HG03565 (cell line): Measurements from ENCODE around the gene PRIM2.
"Not testable (repeated sequence)": the region's sequence is repeated elsewhere in the genome, so short reads cannot be mapped to it uniquely, and the experiment has no call there.

Experiments
- ATAC-seq: cut with Tn5 transposase; IDR thresholded peaks from one replicate; pipeline ENCODE4 v1.9.1; 2021; ENCODE audit warnings: mild to moderate bottlenecking, moderate library complexity; ENCODE audit not compliant: unreplicated experiment

PRIM2 gene

DNA sequence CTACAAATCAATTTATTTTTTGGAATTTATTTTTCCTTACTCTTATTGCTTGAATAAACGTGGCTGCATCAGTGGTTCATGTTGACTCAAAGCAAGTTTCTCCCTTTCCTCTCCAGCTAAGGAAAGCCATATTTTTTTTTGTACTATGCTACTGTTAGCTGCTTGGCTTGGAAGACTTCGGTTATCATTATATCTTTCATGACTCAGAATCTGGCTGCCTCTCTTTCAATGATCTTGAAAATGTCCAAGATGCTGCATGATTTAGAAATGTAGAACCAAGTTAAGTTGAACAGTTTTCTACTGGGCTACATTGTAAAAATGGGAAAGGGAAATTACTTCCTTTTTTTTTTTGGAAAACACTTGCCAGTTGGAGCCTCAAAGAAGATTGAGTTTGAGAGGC, 44.9 kb downstream of the PRIM2 start:
- ATAC-seq: not testable (repeated sequence)

DNA sequence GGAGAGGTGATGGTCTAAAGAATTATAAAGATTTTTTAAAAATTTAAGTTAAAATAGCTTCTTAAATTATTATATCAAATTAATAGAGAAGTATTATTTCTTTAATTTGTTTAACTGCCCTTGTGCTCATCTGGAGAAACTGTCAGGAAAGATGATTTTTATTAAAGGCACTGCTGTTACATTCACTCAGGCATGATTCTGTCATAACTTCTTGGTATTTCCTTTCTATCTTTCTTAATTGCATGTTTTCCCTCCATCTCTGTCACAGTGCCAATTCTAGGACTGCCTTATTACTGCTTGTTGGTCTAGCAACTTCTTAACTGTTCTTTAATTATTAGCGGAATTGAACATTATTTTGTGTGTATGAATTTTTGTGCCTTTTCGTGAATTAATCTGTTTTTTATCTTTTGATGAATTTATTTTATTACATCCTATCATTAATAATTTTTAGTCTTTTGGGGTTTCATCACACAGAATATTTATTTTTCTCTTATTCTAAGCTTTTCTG, 47.7 kb downstream of the PRIM2 start:
- not testable (repeated sequence) for ATAC-seq

DNA sequence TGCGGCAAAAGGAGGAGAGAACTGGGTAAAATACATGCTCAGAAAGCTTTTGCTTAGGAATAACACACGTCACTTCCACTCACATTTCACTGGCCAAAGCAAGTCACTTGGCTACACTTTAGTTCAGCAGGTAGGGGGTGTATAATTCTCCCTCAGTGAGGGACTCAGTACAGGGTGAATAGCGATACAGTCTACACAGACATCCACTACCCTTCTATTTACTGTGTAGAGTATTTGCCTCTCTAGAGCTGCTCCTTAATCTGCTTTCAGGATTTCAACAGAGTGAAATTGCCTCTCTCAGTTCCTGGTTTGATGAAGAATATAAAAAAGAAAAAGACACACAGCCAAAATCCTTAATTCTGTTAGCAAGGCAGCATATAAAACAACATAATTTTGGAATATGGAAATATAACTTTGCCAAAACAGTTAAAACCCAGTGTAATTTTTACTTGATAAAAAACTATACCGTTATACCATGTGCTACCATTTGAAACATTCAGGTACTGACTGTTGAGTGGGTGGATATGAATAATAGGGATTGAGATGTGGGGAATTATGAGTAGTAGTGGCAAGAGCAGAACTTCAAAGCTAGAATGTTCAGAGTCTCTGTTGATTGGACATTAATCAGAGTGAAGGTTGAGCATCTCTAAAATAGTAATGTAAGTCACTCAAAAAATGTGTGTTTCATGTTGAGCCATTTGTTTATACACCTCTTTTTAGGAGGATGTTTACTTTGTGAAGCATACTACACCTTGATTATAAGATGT, 51.7 kb downstream of the PRIM2 start:
- ATAC-seq: not testable (repeated sequence)

DNA sequence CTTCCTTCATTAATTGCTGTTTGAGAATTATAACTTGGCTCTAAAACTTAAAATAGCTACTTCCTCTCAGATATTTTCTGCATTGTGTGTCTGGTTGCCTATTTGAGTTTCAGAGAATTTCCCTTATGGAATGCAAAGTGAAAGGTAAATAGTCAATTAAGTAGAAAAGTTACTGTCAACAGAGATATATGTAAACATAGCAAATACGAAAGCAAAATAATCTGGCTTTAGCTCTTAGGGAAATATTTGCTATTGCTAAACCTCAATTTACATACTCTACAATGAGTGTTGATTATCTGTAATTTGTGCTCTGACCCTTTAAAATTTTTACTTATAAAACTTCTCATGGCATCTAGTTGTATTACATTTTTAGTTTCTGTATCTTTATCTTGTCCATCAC, 54.3 kb downstream of the PRIM2 start:
- not testable (repeated sequence) for ATAC-seq

DNA sequence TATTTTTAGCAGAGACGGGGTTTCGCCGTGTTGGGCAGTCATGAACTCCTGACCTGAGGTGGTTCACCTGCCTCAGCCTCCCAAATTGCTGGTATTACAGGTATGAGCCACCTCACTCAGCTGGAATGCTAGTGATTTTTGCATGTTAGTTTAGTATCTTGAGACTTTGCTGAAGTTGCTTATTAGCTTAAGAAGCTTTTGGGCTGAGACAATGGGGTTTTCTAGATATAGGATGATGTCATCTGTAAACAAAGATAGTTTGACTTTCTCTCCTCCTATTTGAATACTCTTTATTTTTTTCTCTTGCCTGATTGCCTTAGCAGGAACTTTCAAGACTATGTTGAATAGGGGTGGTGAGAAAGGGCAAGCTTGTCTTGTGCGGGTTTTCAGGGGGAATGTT, 57.3 kb downstream of the PRIM2 start:
- ATAC-seq: not testable (repeated sequence)

DNA sequence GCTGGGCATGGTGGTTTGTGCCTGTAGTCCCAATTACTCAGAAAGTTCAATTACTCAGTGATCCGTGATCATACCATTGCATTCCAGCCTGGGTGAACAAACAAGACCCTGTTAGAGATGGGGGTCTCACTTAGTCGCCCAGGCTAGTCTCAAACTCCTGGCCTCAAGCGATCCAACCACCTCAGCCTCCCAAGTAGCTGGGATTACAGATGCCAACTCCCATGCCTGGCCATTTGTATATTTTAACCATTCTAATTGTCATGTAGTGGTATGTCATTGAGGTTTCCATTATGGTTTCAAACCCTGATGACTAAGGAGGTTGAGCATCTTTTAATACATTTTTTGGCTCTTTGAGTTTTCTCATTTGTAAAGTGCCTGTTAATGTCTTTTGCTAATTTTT, 58.7 kb downstream of the PRIM2 start:
- not testable (repeated sequence) for ATAC-seq

DNA sequence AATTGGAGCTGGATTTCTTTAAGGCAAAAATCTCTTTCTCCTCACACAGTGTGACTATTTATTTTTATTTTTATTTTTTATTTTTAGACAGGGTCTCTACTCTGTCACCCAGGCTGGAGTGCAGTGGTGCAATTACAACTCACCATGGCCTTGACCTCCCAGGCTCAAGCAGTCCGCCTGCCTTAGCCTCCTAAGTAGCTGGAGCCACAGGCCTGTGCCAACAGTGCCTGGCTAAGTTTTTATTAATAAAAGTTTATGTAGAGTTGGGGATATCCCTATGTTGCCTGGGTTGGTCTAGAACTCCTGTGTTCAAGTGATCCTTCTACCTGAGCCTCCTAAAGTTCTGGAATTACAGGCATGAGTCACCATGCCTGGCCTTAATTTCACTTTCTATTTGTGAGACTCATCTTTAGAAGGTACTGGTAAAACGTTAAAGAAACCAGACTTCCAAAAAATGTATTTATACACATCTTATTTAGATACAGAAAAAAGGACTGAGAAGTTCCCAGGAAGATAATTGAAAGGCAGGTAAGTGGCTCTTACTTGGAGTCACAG, 71.7 kb downstream of the PRIM2 start:
- not testable (repeated sequence) for ATAC-seq

DNA sequence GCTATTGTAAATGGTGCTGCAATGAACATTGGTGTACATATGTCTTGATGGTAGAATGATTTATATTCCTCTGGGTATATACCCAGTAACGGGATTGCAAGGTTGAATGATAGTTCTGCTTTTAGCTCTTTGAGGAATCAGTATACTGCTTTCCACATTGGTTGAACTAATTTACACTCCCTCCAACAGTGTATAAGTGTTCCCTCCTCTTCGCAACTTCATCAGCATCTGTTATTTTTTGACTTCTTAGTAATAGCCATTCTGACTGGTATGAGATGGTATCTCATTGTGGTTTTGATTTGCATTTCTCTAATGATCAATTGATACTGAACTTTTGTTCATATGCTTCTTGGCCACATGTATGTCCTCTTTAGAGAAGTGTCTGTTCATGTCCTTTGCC, 73.4 kb downstream of the PRIM2 start:
- not testable (repeated sequence) for ATAC-seq

DNA sequence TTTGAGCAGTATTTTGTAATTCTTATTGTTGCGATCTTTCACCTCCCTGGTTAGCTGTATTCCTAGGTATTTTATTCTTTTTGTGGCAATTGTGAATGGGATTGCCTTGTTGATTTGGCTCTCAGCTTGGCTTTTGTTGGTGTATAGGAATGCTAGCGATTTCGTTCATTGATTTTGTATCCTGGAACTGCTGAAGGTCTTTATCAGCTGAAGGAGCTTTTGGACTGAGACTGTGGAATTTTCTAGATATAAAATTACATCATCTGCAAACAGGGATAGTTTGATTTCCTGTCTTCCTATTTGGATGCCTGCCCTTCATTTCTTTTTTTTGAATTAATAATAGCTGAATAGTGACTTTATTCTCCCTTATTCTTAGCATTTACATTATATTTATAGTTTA, 74.6 kb downstream of the PRIM2 start:
- ATAC-seq: not testable (repeated sequence)

DNA sequence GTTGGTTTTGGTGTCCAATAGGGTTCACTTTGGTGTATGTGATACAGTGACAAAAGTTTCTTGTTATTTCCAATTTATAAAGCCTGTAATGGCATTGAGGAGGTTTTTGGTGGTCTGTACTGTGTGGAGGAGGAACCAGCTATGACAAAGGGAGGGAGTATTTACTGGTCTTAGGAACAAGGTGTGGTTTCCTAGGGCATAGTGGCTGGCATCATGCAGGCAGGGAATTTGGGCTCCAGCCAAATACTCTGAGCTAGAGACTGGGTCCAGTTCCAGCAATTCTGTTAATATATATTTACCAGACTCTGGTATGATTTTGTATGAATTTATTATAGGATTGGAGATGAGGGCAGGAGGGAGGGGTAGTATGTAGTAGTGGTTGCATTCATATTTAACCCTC, 101.9 kb downstream of the PRIM2 start:
- not testable (repeated sequence) for ATAC-seq

DNA sequence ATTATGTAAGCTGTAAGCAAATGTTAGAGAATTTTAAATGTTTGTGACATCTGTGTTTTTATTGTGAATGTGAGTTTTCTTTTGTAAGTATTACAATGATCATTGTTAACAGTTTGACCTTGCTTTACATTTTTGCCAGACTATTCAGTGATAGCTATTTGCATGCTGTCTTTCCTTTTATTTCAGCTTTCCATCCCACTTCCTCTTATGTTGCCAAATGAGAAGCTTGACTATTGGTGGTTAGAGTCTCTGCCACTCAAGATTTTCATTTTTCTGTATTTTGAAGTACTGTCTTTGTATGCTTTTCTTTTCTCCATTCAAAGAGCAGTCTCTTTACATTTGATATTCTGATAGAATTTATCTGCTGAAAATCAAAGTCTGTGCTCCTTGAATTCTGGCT, 104.1 kb downstream of the PRIM2 start:
- ATAC-seq: peak; percentile 50

DNA sequence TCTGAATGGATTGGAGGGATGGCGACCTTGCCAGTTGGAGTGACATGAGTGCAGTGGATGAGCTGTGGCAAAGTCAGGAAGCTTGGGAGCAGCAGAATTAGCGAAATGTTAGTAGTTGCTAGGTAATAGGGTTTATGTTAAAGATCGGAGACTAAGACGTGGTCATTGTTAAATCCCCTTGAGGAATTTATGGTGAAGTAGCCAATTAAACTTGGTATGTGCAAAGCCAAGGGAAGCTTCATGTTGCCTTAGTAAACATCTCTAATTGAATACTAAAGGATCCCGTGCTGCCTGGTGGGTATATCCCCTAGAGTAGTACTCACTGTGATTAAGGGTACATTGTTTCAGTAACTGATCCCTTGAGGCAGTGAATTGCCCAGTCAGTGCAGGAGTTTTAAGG, 106.0 kb downstream of the PRIM2 start:
- no peak for ATAC-seq

DNA sequence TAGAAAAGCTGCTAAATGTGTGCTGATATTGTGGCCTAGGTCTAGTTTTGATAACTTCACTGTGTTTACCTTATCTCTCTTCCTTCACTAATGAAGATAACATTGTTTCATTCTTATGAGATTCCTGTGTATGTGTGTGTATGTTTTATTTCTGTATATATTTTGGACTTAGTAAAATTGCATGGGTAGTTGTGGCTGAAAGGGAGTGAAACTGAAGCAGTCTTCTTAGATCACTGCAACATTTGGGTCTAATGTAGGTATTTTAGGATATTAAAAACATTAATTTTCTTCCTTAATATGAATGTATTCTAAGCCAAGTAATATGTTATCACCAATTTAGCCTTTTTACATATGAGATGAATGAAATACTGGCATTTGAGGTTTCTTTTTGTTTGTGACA, 114.3 kb downstream of the PRIM2 start:
- not testable (repeated sequence) for ATAC-seq

DNA sequence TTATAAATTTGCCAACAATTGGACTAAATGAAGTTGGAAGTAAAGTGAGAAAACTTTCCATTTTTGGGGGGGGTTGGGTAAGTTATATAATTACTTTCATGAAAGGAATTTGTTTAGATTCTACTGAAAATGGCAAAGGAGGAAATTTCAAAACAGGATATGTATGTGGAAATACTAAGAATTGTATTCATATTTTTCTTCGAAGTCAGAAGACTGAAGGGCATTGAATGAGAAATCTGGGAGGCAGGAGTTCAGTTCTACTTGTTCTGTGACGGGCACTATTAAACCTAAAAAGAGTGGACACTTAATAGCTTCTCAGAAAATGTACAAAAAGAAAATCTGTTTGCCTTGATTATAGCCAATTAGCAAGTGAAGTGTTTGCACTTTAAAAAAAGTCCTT, 114.7 kb downstream of the PRIM2 start:
- ATAC-seq: no peak

DNA sequence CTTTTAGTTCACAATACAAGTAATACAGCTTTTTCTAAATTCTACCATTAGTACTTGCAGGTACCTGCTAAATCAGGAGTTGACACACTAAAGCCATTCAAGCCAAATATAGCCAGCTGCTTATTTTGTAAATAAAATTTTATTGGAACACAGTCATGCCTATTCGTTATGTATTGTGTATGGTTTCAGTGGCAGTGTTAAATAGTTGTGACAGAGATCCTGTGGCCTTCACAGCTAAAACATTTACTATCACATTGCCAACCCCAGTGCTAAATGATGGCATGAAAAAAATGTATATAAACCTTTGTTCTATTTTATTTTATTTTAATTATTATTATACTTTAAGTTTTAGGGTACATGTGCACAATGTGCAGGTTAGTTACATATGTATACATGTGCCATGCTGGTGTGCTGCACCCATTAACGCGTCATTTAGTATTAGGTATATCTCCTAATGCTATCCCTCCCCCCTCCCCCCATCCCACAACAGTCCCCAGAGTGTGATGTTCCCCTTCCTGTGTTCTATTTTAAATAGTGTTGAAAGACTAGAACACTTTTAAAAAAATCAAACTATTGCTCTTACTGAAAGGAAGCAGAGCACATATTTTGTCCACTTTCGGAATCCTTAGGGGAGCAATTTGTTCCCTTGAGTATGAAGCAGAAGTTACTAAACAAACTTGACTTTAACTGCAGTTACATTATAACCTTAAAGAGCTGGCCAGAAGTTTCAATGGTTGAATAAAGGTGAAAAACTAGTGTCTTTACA, 115.7 kb downstream of the PRIM2 start:
- ATAC-seq: no peak

DNA sequence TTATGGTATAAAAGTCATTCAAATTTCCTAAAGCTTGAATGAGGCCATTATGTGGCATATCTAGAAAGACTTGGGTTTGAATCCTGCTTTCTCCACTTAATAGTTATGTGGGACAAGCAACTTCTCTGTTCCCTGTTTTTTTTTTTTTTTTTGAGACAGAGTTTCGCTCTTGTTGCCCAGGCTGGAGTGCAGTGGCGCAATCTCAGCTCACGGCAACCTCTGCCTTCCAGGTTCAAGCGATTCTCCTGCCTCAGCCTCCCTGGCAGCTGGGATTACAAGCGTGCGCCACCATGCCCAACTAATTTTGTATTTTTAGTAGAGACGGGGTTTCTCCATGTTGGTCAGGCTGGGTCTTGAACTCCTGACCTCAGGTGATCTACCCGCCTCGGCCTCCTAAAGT, 116.4 kb downstream of the PRIM2 start:
- ATAC-seq: not testable (repeated sequence)

DNA sequence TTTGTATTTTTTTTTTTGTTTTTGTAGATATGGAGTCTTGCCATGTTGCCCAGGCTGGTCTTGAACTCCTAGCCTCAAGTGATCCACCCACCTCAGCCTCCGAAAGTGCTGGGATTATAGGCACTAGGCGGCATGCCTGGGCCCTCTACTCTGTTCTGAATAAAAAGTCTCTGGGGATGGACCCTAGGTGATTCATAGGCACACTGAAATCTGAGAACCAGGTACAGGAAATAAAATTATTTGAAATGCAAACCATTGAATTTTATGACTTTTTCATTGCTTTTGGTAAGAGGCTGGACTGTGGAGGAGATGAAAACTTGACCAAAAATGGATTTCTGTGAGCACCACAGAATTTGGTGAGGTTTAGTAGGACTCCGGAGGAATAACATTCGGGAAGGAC, 117.5 kb downstream of the PRIM2 start:
- ATAC-seq: no peak

DNA sequence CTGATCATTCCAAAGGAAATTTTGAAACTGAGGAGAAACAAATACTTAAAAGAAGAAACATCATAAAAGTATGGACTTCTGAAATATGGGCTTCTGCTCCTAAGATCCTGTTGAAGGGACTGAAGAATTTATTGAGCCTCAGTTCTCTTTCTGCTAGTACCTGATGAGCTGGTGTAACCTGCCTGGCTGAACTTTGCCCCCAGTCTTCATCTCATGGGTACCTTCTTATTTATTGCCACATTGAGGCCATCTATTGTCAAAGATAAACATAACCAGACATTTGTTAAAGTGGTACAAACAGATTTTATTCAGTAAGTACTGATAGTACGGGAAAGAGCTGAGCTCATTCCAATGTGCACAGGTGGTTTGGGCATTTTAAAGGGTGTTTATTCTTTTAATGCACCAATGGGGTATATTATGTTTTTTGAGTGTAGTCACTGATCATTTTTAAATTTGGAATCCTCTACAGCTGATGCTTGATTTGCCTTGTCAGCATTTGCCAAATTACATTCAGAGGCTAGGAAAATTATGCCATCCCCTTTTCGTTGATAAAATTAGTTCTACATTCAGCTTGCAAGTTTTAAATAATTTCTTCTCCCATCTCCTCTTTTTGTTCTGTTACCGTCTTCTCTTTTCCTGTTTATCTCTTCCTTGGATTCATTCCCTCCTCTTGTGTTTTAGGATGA, 118.2 kb downstream of the PRIM2 start:
- no peak for ATAC-seq

DNA sequence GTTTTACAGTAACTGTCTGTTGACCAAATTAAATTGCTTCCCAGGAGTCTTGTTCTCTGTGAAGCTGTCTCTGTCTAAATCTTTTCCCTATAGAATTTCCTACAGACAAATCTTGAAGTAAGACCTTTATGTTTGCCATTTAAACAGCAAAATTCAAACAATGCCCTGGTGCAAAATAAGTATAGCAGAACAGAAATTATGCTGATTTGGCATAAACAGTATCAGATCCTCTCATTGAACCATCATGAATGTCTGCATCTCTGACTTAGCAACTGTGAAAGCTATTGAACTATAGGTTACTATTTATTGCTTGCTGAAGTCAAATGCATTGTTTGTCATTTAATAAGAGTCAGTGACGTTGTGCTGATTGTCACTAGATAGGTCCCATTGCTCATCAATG, 123.3 kb downstream of the PRIM2 start:
- ATAC-seq: not testable (repeated sequence)

DNA sequence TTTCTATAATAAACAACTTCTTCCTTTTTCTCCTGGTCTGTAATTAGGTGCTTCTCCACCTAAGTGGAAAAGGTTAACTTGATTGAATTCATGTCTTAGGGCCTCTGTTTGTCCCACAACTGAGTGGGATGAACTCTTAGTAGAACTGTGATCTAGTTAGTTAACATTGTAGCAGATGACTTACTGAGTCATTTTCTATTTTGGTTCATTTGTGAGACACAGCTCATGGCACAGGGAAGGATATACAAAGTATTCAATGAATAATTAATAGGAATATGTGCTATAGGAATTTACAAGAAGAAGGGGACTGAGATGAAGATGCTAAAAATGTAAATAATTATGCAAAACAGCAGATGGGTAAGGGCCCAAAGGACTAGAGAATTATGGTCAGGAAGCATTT, 124.7 kb downstream of the PRIM2 start:
- not testable (repeated sequence) for ATAC-seq

DNA sequence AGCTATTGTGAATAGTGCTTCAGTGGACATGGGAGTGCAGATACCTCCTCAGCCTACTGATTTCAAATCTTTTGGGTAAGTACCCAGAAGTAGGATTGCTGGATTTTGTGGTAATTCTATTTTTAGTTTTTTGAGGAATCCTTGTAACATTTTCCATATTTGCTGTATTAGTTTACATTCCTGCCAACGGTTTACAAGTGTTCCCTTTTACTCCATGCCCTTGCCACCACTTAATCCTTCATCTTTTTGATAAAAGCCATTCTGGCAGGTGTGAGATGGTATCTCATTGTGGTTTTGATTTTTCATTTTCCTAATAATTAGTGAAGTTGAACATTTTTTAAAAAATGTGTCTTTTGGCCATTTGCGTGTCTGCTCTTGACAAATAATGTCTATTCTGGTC, 125.8 kb downstream of the PRIM2 start:
- ATAC-seq: not testable (repeated sequence)
